GM12874 (cell line): ENCODE data around the gene SECISBP2L.

Experiments used
- CTCF ChIP-seq: IDR thresholded peaks from 2 replicates; pipeline ENCODE4 v1.5.1; 2011; ENCODE audit warnings: low read depth, mild to moderate bottlenecking, control low read depth, low read length, moderate library complexity; ENCODE audit not compliant: insufficient read depth

Gene SECISBP2L

GRCh38 chr15:49024840-49025239 lies 21.4 kb downstream of the SECISBP2L start:
- TF ChIP-seq CTCF, result no peak

- TF ChIP-seq CTCF, result no peak
These were observed 22.9 kb downstream of the SECISBP2L start for GRCh38 chr15:49023354-49023753.

- TF ChIP-seq CTCF, result no peak
These were observed 30.4 kb downstream of the SECISBP2L start for GRCh38 chr15:49015896-49016295.

- TF ChIP-seq CTCF, result no peak
These were observed 46.9 kb downstream of the SECISBP2L start for GRCh38 chr15:48999314-48999713.

GRCh38 chr15:48996276-48996675 lies 50.0 kb downstream of the SECISBP2L start:
- TF ChIP-seq CTCF, result no peak

- no peak for TF ChIP-seq CTCF
These were observed 52.9 kb downstream of the SECISBP2L start for GRCh38 chr15:48993380-48993779.

GRCh38 chr15:48992545-48992944 lies 53.7 kb downstream of the SECISBP2L start:
- TF ChIP-seq CTCF, result no peak

GRCh38 chr15:48992096-48992495 lies 54.1 kb downstream of the SECISBP2L start:
- no peak for TF ChIP-seq CTCF
